NB4 (cell line): ENCODE measurements around the gene ELAVL3.

Source experiments
- DNase-seq: peaks from one replicate; pipeline ENCODE4 v3.0.0; 2010; ENCODE audit warnings: low read depth
- H3K4me3 ChIP-seq: one replicate; pipeline ENCODE4 v1.5.1; 2011; ENCODE audit warnings: mild to moderate bottlenecking, low read depth, low read length, moderate library complexity
- CTCF ChIP-seq: IDR thresholded peaks from one replicate; pipeline ENCODE4 v1.5.1; 2012; ENCODE audit warnings: low read depth, low read length
- MAX ChIP-seq: IDR thresholded peaks from 2 replicates; pipeline ENCODE4 v1.6.1; 2011; ENCODE audit warnings: low read depth, low read length
- MYC ChIP-seq: IDR thresholded peaks from 2 replicates; pipeline ENCODE4 v1.6.1; 2011; ENCODE audit warnings: low read depth, low read length
- POLR2A ChIP-seq: IDR thresholded peaks from 2 replicates; pipeline ENCODE4 v1.6.1; 2011; ENCODE audit warnings: mild to moderate bottlenecking; ENCODE audit not compliant: insufficient read length; ENCODE audit errors: extremely low read depth

Gene ELAVL3

GRCh38 chr19:11451871-11452619 lies 28.8 kb downstream of the ELAVL3 start:
- no peak for TF ChIP-seq MYC
- no peak for TF ChIP-seq CTCF
- no peak for TF ChIP-seq POLR2A
- no peak for TF ChIP-seq MAX
- no peak overlapping the region for H3K4me3 ChIP-seq
- DNase-seq, result peak; percentile 39

- TF ChIP-seq CTCF (no peak), POLR2A (no peak), MYC (no peak), MAX (no peak)
- DNase-seq, result no peak
- H3K4me3 ChIP-seq, result no peak overlapping the region
Observed at GRCh38 chr19:11451327-11451870, 29.4 kb downstream of the ELAVL3 start.

GRCh38 chr19:11450570-11451326 lies 30.1 kb downstream of the ELAVL3 start:
- H3K4me3 ChIP-seq, result no peak overlapping the region
- TF ChIP-seq CTCF, result no peak
- TF ChIP-seq POLR2A, result no peak
- TF ChIP-seq MYC, result no peak
- no peak for TF ChIP-seq MAX
- no peak for DNase-seq

GRCh38 chr19:11448923-11449554 lies 31.8 kb downstream of the ELAVL3 start:
- no peak overlapping the region for H3K4me3 ChIP-seq
- DNase-seq, result no peak
- TF ChIP-seq MAX (no peak), POLR2A (no peak), MYC (no peak), CTCF (no peak)

- TF ChIP-seq MYC, result no peak
- TF ChIP-seq CTCF, result no peak
- TF ChIP-seq MAX, result no peak
- TF ChIP-seq POLR2A, result no peak
- no peak overlapping the region for H3K4me3 ChIP-seq
- no peak for DNase-seq
Observed at GRCh38 chr19:11448410-11448809, 32.4 kb downstream of the ELAVL3 start.
